ENCODE data around the gene PRDM16. TPM values are rescaled to one million over a fixed set of nuclear protein-coding genes. Genes with fewer than 3 reads are reported as not detected.

The PRDM16 gene
- total RNA-seq, 1 experiment from 2014 or later: 6.1 TPM

- TF ChIP-seq EZH2phosphoT487 (IDR thresholded peaks at IDR 0.05; ENCODE audit: borderline replicate concordance): no peak
- TF ChIP-seq POLR2A (IDR thresholded peaks at IDR 0.05; ENCODE audit: borderline replicate concordance, extremely low read depth, insufficient read depth, insufficient read length): no peak
- no peak for TF ChIP-seq ZNF274 (IDR thresholded peaks at IDR 0.05; ENCODE audit: low read depth, low read length)
- TF ChIP-seq CTCF (IDR thresholded peaks at IDR 0.05 in 2 of 3, conservative IDR thresholded peaks at IDR 0.05 in 1 of 3; ENCODE audit: borderline replicate concordance in 1 of 3, insufficient read depth in 1 of 3, low read depth in 2 of 3, low read length in 2 of 3): peak; percentile 16 to 81 (median 61); a peak in 4 of 6 replicates
- TF ChIP-seq POLR2AphosphoS5 (IDR thresholded peaks at IDR 0.05; ENCODE audit: low read depth, low read length): no peak
- TF ChIP-seq TCF7L2 (IDR thresholded peaks at IDR 0.05; ENCODE audit: borderline replicate concordance, extremely low read depth, insufficient read depth, insufficient read length): no peak
- no peak for TF ChIP-seq ZBTB33 (IDR thresholded peaks at IDR 0.05; ENCODE audit: extremely low read depth, insufficient replicate concordance, low read length)
- no peak for TF ChIP-seq EZH2 (IDR thresholded peaks at IDR 0.05)
- DNase-seq (ENCODE audit: low read depth, low spot score): no peak
- no peaks in the 10 kb centered on the region for H3K27me3 ChIP-seq (ENCODE audit: insufficient read depth, low read length)
Measured at GRCh38 chr1:3417082-3417739, 348.2 kb downstream of the PRDM16 start.

More at GRCh38 chr1:3417082-3417739, 348.2 kb downstream of the PRDM16 start:
- Histone ChIP-seq H3K9me3 (ENCODE audit: control insufficient read depth in 1 of 2, insufficient read depth in 1 of 2, low read depth in 1 of 2, low read length in 2 of 2) (peaks cover 8 to 11% of the 10 kb centered on the region in 2 experiments; a peak in 2 of 4 replicates), H3K4me3 (replicated peaks in 1 of 2; ENCODE audit: low read depth in 1 of 2, low read length in 2 of 2) (no peak overlapping the region), H3K27ac (ENCODE audit: low read depth, low read length) (no peak overlapping the region), H3K36me3 (ENCODE audit: control insufficient read depth in 1 of 2, insufficient read depth in 2 of 2, low read length in 2 of 2) (no peaks in the 10 kb centered on the region), H2AFZ (ENCODE audit: low read depth, low read length, poor library complexity, severe bottlenecking) (no peak overlapping the region), H3K9me2 (ENCODE audit: insufficient read depth) (no peaks in the 10 kb centered on the region), H4K20me1 (ENCODE audit: insufficient read depth) (no peaks in the 10 kb centered on the region), H3K79me2 (ENCODE audit: insufficient read depth, low read length) (no peaks in the 10 kb centered on the region), H3K9ac (ENCODE audit: low read length) (no peak overlapping the region), H3K4me1 (ENCODE audit: control insufficient read depth in 1 of 2, insufficient read depth in 2 of 2, low read length in 2 of 2) (peaks cover 0 to 8% of the 10 kb centered on the region in 2 experiments; a peak in 2 of 4 replicates), H3K4me2 (ENCODE audit: low read length) (no peak overlapping the region)
- POLR2A ChIA-PET: no interaction called here
- CTCF ChIA-PET: no interaction called here
- no peak for ATAC-seq
- no TSS peak for BruUV-seq (replicated peaks)
- intact Hi-C loops (cut with micrococcal nuclease): no loop called here
- RAD21 ChIA-PET (ENCODE audit: low non-redundant PET in 1 of 2, low total read pairs in 2 of 2, uncharacterized antibody in 2 of 2, unreplicated experiment in 2 of 2): no interaction called here
